Astrocyte (in vitro differentiated cells and primary cell): ENCODE results near the gene CCL17. TPM values are rescaled to one million over a fixed set of nuclear protein-coding genes. Genes with fewer than 3 reads are reported as not detected.

Experiments used
- DNase-seq: peaks from one replicate; pipeline ENCODE4 v3.0.0-alpha.2; 2010; ENCODE audit warnings: low read depth
- FAIRE-seq: peaks from 2 replicates; lab custom pipeline; 2011; peaks lifted over from hg19 to GRCh38; lab: Jason Lieb, UNC
- H2AFZ ChIP-seq: 2 replicates; pipeline ENCODE4 v1.6.0; 2012; ENCODE audit warnings: low read depth, low read length, inconsistent platforms
- H3K27ac ChIP-seq: 2 replicates; pipeline ENCODE4 v1.5.1; 2011; ENCODE audit warnings: low read depth, low read length, inconsistent platforms
- H3K27me3 ChIP-seq: 2 replicates; pipeline ENCODE4 v1.6.0; 2011; ENCODE audit warnings: low read length, inconsistent platforms; ENCODE audit not compliant: insufficient read depth
- H3K36me3 ChIP-seq: 2 replicates; pipeline ENCODE4 v1.5.1; 2011; ENCODE audit warnings: low read length, inconsistent platforms; ENCODE audit not compliant: insufficient read depth
- H3K4me1 ChIP-seq: 2 replicates; pipeline ENCODE4 v1.5.1; 2011; ENCODE audit warnings: low read length, inconsistent platforms; ENCODE audit not compliant: insufficient read depth
- H3K4me2 ChIP-seq: 2 replicates; pipeline ENCODE4 v1.6.0; 2012; ENCODE audit warnings: low read length, inconsistent platforms
- H3K4me3 ChIP-seq: 2 replicates; pipeline ENCODE4 v1.5.1; 2011; ENCODE audit warnings: low read depth, mild to moderate bottlenecking, low read length, inconsistent platforms; ENCODE audit not compliant: insufficient read depth
- H3K79me2 ChIP-seq: 2 replicates; pipeline ENCODE4 v1.6.0; 2012; ENCODE audit warnings: mild to moderate bottlenecking, low read length, inconsistent platforms; ENCODE audit not compliant: insufficient read depth
- H3K9ac ChIP-seq: 2 replicates; pipeline ENCODE4 v1.6.0; 2012; ENCODE audit warnings: mild to moderate bottlenecking, low read length, inconsistent platforms
- H3K9me3 ChIP-seq: 2 replicates; pipeline ENCODE4 v1.5.1; 2012; ENCODE audit warnings: low read depth, mild to moderate bottlenecking, low read length, inconsistent platforms; ENCODE audit not compliant: insufficient read depth
- H4K20me1 ChIP-seq: 2 replicates; pipeline ENCODE4 v1.6.0; 2012; ENCODE audit warnings: low read length, inconsistent platforms; ENCODE audit not compliant: insufficient read depth
- H3K27ac Mint-ChIP-seq: one replicate; pipeline ENCODE4 v1.8.0; 2021; ENCODE audit warnings: mild to moderate bottlenecking, mixed read lengths; ENCODE audit not compliant: unreplicated experiment
- H3K27me3 Mint-ChIP-seq: one replicate; pipeline ENCODE4 v1.8.0; 2021; ENCODE audit warnings: low read depth, mixed read lengths; ENCODE audit not compliant: unreplicated experiment
- H3K36me3 Mint-ChIP-seq: one replicate; pipeline ENCODE4 v1.8.0; 2021; ENCODE audit warnings: low read depth, mixed read lengths; ENCODE audit not compliant: unreplicated experiment
- H3K4me1 Mint-ChIP-seq: one replicate; pipeline ENCODE4 v1.8.0; 2021; ENCODE audit warnings: low read depth, mixed read lengths; ENCODE audit not compliant: unreplicated experiment
- H3K4me3 Mint-ChIP-seq: one replicate; pipeline ENCODE4 v1.8.0; 2021; ENCODE audit warnings: mild to moderate bottlenecking, moderate library complexity, mixed read lengths; ENCODE audit not compliant: unreplicated experiment
- H3K9me3 Mint-ChIP-seq: one replicate; pipeline ENCODE4 v1.8.0; 2021; ENCODE audit warnings: mild to moderate bottlenecking, mixed read lengths; ENCODE audit not compliant: unreplicated experiment
- EZH2 ChIP-seq: IDR thresholded peaks from 2 replicates; pipeline ENCODE4 v1.6.1; 2012; ENCODE audit warnings: mild to moderate bottlenecking, low read length, inconsistent platforms; ENCODE audit not compliant: insufficient read depth
- total RNA-seq: library from RNA; stranded (reverse); gene quantifications from 2 replicates; pipeline ENCODE4 v1.2.1, GENCODE V29; 2021
- TF ChIP-seq, protein P1 (sequence below): IDR thresholded peaks from 2 replicates; pipeline ENCODE4 v1.5.1; 2011; ENCODE audit warnings: low read depth, mild to moderate bottlenecking, inconsistent platforms, low read length, moderate library complexity; ENCODE audit not compliant: insufficient read depth

CCL17 gene
- total RNA-seq, 1 donor from 2014 or later, result not detected

GRCh38 chr16:57413301-57413730, 8.7 kb downstream of the CCL17 start:
- Mint-ChIP-seq H3K4me1 (peaks cover 6% of the 10 kb centered on the region), H3K36me3 (no peaks in the 10 kb centered on the region), H3K4me3 (no peak overlapping the region), H3K9me3 (no peaks in the 10 kb centered on the region), H3K27ac (no peak overlapping the region), H3K27me3 (peaks cover 32% of the 10 kb centered on the region)
- TF ChIP-seq, protein P1, sequence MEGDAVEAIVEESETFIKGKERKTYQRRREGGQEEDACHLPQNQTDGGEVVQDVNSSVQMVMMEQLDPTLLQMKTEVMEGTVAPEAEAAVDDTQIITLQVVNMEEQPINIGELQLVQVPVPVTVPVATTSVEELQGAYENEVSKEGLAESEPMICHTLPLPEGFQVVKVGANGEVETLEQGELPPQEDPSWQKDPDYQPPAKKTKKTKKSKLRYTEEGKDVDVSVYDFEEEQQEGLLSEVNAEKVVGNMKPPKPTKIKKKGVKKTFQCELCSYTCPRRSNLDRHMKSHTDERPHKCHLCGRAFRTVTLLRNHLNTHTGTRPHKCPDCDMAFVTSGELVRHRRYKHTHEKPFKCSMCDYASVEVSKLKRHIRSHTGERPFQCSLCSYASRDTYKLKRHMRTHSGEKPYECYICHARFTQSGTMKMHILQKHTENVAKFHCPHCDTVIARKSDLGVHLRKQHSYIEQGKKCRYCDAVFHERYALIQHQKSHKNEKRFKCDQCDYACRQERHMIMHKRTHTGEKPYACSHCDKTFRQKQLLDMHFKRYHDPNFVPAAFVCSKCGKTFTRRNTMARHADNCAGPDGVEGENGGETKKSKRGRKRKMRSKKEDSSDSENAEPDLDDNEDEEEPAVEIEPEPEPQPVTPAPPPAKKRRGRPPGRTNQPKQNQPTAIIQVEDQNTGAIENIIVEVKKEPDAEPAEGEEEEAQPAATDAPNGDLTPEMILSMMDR, result no peak
- TF ChIP-seq EZH2, result no peak
- DNase-seq, result no peak
- Histone ChIP-seq H3K4me2 (no peak overlapping the region), H2AFZ (no peak overlapping the region), H4K20me1 (no peaks in the 10 kb centered on the region), H3K4me3 (no peak overlapping the region), H3K4me1 (peaks cover 6% of the 10 kb centered on the region), H3K27ac (no peak overlapping the region), H3K9me3 (no peaks in the 10 kb centered on the region), H3K9ac (no peak overlapping the region), H3K27me3 (peaks cover 5% of the 10 kb centered on the region), H3K79me2 (no peaks in the 10 kb centered on the region), H3K36me3 (no peaks in the 10 kb centered on the region)
- FAIRE-seq, result no peak

DNA sequence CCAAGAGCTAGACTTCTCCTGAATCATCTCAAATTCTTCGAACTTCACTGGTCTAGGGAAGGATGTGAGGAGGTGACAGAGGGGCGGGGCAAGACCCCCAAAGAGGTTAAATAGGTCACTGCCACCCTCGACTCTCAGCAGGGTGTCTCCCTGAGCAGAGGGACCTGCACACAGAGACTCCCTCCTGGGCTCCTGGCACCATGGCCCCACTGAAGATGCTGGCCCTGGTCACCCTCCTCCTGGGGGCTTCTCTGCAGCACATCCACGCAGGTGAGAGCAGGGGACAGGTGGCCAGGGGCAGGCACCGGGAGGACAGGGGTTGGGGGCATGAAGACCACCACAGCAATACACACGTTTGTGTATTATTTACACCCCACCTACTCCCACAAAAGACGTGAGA, 9.2 kb downstream of the CCL17 start:
- Histone ChIP-seq H3K9me3 (no peaks in the 10 kb centered on the region), H3K9ac (no peak overlapping the region), H3K36me3 (no peaks in the 10 kb centered on the region), H3K27me3 (peaks cover 5% of the 10 kb centered on the region), H3K4me1 (peaks cover 6% of the 10 kb centered on the region), H4K20me1 (no peaks in the 10 kb centered on the region), H3K79me2 (no peaks in the 10 kb centered on the region), H3K4me2 (no peak overlapping the region), H2AFZ (no peak overlapping the region), H3K4me3 (no peak overlapping the region), H3K27ac (no peak overlapping the region)
- no peak for FAIRE-seq
- Mint-ChIP-seq H3K36me3 (no peaks in the 10 kb centered on the region), H3K9me3 (no peaks in the 10 kb centered on the region), H3K4me1 (peaks cover 6% of the 10 kb centered on the region), H3K27me3 (peaks cover 32% of the 10 kb centered on the region), H3K4me3 (no peak overlapping the region), H3K27ac (no peak overlapping the region)
- no peak for TF ChIP-seq EZH2
- TF ChIP-seq, protein P1, result no peak
- no peak for DNase-seq

- peaks cover 9% of the 10 kb centered on the region for H3K4me1 Mint-ChIP-seq
- peaks cover 19% of the 10 kb centered on the region for H3K27me3 Mint-ChIP-seq
- H3K9me3 Mint-ChIP-seq, result no peaks in the 10 kb centered on the region
- no peak for FAIRE-seq
- Histone ChIP-seq H3K4me2 (no peak overlapping the region), H3K27ac (no peak overlapping the region), H3K9me3 (no peaks in the 10 kb centered on the region), H4K20me1 (no peaks in the 10 kb centered on the region), H3K4me1 (peaks cover 6% of the 10 kb centered on the region), H3K4me3 (no peak overlapping the region), H3K9ac (no peak overlapping the region), H3K79me2 (no peaks in the 10 kb centered on the region), H2AFZ (no peak overlapping the region), H3K27me3 (peaks cover 2% of the 10 kb centered on the region), H3K36me3 (no peaks in the 10 kb centered on the region)
- H3K27ac Mint-ChIP-seq, result no peak overlapping the region
- H3K36me3 Mint-ChIP-seq, result no peaks in the 10 kb centered on the region
- no peak for TF ChIP-seq EZH2
- TF ChIP-seq, protein P1, result no peak
- no peak overlapping the region for H3K4me3 Mint-ChIP-seq
- no peak for DNase-seq
These were observed 11.5 kb downstream of the CCL17 start for GRCh38 chr16:57416084-57416483.
